Breast epithelium (tissue), 4 donors: ENCODE data around the gene ARF1. TPM values are rescaled to one million over a fixed set of nuclear protein-coding genes. Genes with fewer than 3 reads are reported as not detected.
A peak's percentile ranks its signal among the peaks of the same experiment; 100 is the strongest.

Source experiments
- DNase-seq, 2 donors: peaks; one replicate each; pipeline ENCODE4 v3.0.0-alpha.2; 2019; ENCODE audit warnings: low spot score in 2 of 2
- H3K27ac ChIP-seq, 2 donors: fragments of 200-600 bp; sonication (generic) in 1 of 2; one replicate each; pipeline ENCODE4 v1.5.1; 2016 to 2019; ENCODE audit warnings: mild to moderate bottlenecking in 1 of 2
- H3K27me3 ChIP-seq, 2 donors: fragments of 200-600 bp; sonication (generic) in 1 of 2; one replicate each; pipeline versions ENCODE4 v1.5.1 to v1.6.0; 2017 to 2019; ENCODE audit warnings: control low read depth in 1 of 2, mild to moderate bottlenecking in 1 of 2
- H3K36me3 ChIP-seq: fragments of 200-600 bp; one replicate; pipeline ENCODE4 v1.5.1; 2019
- H3K4me1 ChIP-seq, 2 donors: fragments of 200-600 bp; sonication (generic); one replicate each; pipeline ENCODE4 v1.5.1; 2016 to 2019; ENCODE audit warnings: control low read depth in 1 of 2
- H3K4me3 ChIP-seq, 3 donors: fragments of 200-600 bp; sonication (generic); 1 replicate in 2 of 3; 2 replicates in 1 of 3; pipeline ENCODE4 v1.5.1; 2016 to 2019; ENCODE audit warnings: mild to moderate bottlenecking in 3 of 3, moderate library complexity in 2 of 3
- H3K9me3 ChIP-seq, 2 donors: fragments of 200-600 bp; sonication (generic) in 1 of 2; one replicate each; pipeline ENCODE4 v1.5.1; 2016 to 2019; ENCODE audit warnings: control low read depth in 1 of 2
- POLR2A ChIP-seq: fragments of 450-650 bp; IDR thresholded peaks from one replicate; pipeline ENCODE4 v1.6.1; 2016; ENCODE audit warnings: antibody characterized with exemption, mild to moderate bottlenecking, moderate library complexity
- POLR2AphosphoS5 ChIP-seq, 3 donors: sonication (generic); formaldehyde crosslinking; IDR thresholded peaks; one replicate each; pipeline ENCODE4 v1.6.1; 2017; ENCODE audit warnings: antibody characterized with exemption in 3 of 3
- intact Hi-C: fragments of 100-400 bp; cut with DNase I; formaldehyde crosslinking; loops from one replicate; pipeline ENCODE4 v1.15.1; 2023; ENCODE audit warnings: low total_unique reads
- total RNA-seq, 3 donors: library from RNA; depleted of rRNA; stranded (reverse); fragments of >200 nt; gene quantifications; one replicate each; pipeline ENCODE4 v1.1.0, GENCODE V29; 2016
- TF ChIP-seq, protein P1 (sequence below), 3 donors: fragments of 450-650 bp; IDR thresholded peaks; one replicate each; pipeline ENCODE4 v1.5.1; 2016 to 2017; ENCODE audit warnings: antibody characterized with exemption in 3 of 3, mild to moderate bottlenecking in 3 of 3, moderate library complexity in 3 of 3

ARF1 gene
- total RNA-seq, 3 donors from 2014 or later, result 263 to 295 (median 292) TPM

DNA sequence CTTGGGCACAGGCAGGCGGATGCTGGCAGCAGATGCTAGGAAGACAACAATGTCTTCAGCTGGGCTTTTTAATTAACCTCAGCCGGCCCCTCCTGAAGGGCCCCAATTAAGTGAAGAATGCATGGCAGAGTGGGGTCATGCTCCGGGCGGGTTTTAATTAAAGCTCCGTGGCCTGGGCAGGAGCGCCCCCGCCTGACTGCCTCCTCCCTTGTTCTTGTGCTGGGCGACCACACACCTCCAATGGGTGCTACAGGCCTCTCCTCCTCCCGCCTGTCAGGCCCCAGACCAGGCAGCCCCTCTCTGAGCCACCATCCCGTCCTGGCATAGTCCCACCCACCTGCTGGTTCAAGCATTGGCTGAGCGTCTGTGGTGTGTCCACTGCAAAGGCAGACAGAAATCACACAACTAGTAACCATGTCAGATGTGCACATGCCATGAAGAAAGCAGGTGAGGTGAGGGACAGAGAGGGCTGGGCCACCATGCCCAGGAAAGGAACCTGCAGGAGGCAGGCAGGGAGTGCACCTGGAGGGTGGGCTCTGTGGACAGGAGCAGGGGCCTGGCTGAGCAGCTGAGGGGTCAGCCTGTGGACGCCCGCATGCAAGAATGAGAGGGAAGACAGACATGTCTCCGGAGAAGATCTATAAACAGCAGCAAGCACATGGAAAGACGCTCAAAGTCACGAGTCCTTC, 8.5 kb upstream of the ARF1 start:
- no peaks in the 10 kb centered on the region for H3K4me1 ChIP-seq
- H3K27ac ChIP-seq, result no peak overlapping the region
- no peak for TF ChIP-seq POLR2AphosphoS5 (IDR thresholded peaks at IDR 0.05)
- TF ChIP-seq, protein P1, sequence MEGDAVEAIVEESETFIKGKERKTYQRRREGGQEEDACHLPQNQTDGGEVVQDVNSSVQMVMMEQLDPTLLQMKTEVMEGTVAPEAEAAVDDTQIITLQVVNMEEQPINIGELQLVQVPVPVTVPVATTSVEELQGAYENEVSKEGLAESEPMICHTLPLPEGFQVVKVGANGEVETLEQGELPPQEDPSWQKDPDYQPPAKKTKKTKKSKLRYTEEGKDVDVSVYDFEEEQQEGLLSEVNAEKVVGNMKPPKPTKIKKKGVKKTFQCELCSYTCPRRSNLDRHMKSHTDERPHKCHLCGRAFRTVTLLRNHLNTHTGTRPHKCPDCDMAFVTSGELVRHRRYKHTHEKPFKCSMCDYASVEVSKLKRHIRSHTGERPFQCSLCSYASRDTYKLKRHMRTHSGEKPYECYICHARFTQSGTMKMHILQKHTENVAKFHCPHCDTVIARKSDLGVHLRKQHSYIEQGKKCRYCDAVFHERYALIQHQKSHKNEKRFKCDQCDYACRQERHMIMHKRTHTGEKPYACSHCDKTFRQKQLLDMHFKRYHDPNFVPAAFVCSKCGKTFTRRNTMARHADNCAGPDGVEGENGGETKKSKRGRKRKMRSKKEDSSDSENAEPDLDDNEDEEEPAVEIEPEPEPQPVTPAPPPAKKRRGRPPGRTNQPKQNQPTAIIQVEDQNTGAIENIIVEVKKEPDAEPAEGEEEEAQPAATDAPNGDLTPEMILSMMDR (IDR thresholded peaks at IDR 0.05), result peak in 1 of 3 donors; percentile 19
- no peak for DNase-seq
- H3K36me3 ChIP-seq, result no peaks in the 10 kb centered on the region
- intact Hi-C loops, result loop anchor here (2.0 kb wide), 1 partner anchor 73 kb away; no protein-coding TSS in a partner anchor
- no peaks in the 10 kb centered on the region for H3K27me3 ChIP-seq
- H3K9me3 ChIP-seq, result no peaks in the 10 kb centered on the region
- no peak overlapping the region for H3K4me3 ChIP-seq

DNA sequence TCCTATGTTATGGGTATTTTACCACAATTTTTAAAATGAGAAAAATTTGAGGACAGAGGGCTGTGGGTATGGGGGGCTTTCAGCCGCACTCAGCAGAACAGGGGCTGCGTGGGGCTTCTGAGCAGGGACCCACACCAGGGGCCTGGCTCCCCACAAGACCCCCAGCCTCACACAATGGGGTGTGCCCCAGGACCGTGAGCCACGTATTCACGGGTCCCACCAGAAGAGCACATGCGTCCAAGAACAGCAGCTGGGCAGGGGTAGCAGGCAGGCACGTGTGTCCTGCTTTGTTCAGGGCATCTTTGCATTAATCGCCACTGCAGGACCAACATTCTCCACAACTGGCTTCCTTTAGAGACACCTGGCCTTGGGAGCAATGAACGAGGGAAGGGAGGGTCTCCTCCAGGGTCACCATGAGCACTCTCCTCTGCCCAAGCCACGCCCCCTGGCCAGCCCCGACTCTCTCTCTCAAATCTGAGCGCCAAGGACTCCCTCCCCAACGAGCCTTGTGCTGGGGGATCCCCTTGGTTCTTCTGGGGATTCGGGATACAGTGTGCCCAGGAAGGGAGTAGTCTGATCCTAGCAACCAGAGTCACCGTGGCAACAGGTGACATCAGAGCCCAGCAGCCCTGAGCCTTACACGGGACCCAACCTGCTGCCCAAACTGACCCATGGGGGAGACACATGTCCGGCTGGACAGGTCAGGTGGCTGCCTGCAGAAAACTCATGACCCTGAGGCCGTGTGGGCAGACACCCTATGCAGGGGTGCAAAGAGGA, 7.4 kb upstream of the ARF1 start:
- H3K9me3 ChIP-seq, result no peaks in the 10 kb centered on the region
- DNase-seq, result no peak
- TF ChIP-seq, protein P1 (IDR thresholded peaks at IDR 0.05), result no peak
- TF ChIP-seq POLR2AphosphoS5 (IDR thresholded peaks at IDR 0.05), result no peak
- TF ChIP-seq POLR2A, result no peak
- H3K36me3 ChIP-seq, result no peaks in the 10 kb centered on the region
- no peaks in the 10 kb centered on the region for H3K27me3 ChIP-seq
- H3K4me1 ChIP-seq, result no peaks in the 10 kb centered on the region
- no peak overlapping the region for H3K4me3 ChIP-seq
- no peak overlapping the region for H3K27ac ChIP-seq
- intact Hi-C loops, result no loop called here

DNA sequence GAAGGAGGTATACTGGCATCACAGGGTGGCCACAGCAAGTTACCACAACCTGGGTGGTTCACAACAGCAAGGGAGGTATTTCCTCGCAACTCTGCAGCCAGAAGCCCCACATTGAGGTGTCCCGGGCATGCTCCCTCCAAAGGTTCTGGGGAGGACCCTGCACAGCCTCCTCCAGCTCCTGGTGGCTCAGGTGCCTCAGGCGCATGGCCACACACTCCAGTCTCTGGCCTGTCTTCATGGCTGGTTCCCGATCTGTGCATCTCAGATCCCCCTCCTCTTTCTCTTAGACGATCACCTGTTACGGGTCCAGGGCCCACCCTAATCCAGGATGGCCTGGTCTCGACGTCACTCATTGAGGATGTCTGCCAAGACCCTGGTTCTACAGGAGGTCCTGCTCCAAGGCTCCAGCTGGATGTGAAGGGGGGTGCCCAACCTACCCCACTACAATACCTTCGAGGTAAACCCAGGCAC, 6.7 kb upstream of the ARF1 start:
- H3K9me3 ChIP-seq, result no peaks in the 10 kb centered on the region
- H3K4me1 ChIP-seq, result peaks cover 0 to under 1% of the 10 kb centered on the region in 2 donors
- H3K36me3 ChIP-seq, result no peaks in the 10 kb centered on the region
- intact Hi-C loops, result no loop called here
- TF ChIP-seq, protein P1 (IDR thresholded peaks at IDR 0.05), result no peak
- TF ChIP-seq POLR2A, result no peak
- TF ChIP-seq POLR2AphosphoS5 (IDR thresholded peaks at IDR 0.05), result no peak
- no peak overlapping the region for H3K4me3 ChIP-seq
- no peaks in the 10 kb centered on the region for H3K27me3 ChIP-seq
- no peak for DNase-seq
- no peak overlapping the region for H3K27ac ChIP-seq

DNA sequence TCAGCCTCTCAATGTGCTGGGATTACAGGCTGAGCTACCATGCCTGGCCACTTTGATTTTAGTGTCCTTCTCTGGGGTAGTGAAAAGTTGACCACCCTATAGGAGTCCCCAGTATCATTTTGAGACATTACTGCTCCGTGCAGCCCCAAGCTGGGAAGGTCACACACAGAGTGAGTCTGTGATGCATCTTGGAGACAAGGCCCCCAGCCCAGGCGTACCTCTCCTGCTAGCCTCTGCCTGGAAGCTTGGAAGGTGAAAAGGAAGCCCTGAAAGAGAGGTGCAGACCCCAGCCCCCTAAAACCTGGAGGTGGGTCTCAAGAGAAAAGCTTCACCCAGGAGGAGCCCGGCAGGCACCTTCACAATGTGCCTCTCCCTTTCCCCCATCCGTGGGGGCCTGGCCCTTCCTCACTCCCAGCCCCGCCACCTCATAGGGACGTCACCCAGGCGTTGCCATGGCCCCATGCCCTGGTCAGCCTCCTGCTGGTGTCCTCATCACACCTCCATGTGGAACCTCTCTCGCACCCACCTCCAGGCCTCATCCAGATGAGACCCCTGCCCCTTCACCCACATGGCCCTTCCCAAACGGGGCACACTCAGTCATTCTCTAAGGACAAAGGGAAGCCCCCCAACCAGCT, 5.6 kb upstream of the ARF1 start:
- no peak for DNase-seq

More for the DNA sequence above, 5.6 kb upstream of the ARF1 start:
- Histone ChIP-seq H3K27me3 (no peaks in the 10 kb centered on the region), H3K27ac (no peak overlapping the region), H3K36me3 (no peaks in the 10 kb centered on the region), H3K4me1 (peaks cover 3 to 9% of the 10 kb centered on the region in 2 donors), H3K4me3 (no peak overlapping the region), H3K9me3 (no peaks in the 10 kb centered on the region)
- intact Hi-C loops, result no loop called here
- no peak for TF ChIP-seq POLR2A
- TF ChIP-seq, protein P1 (IDR thresholded peaks at IDR 0.05), result no peak
- no peak for TF ChIP-seq POLR2AphosphoS5 (IDR thresholded peaks at IDR 0.05)
